ENCODE data around the gene MYLK. TPM values are rescaled to one million over a fixed set of nuclear protein-coding genes. Genes with fewer than 3 reads are reported as not detected.

Gene MYLK
- total and polyA plus RNA-seq, 9 of the 15 experiments (the other 6 are each of a cell fraction or from before 2014, with no cell fraction given) = 0.11 to 0.53 (median 0.18) TPM; not detected in 2

DNA sequence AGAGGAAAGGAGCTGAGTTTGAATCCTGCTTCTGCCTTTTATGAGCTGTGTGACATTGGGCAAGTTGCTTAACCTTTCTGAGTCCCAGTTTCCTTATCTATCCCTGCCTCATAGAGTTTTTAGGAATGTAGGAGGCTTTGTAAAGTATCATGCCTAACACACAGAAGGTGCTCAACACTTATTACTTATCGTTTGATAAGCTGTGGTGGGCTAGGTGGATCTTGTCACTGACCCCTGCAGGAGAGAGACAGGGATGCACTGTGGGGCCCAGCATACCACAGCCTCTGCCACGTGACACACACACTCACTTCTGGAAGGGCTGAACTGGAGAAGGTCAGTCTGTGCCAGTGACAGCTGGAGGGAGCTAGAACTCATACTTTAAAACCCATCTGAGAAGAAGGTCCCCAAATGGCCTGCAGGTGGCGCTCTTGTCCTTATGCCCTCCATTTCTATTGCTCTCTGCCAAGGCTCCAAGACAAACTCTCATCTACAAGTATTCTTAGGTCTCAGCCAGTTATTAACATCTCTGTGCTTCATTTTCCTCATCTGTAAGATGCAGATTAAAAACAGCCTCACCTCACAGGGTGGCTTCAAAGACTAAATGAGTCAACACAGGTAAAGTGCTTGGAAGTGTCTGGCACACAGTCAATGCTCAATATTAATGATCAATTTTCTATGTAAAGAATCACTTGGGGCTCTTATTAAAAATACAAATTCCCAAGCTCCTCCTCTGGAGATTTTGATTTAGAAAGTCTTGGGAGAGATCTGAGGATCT is 241.8 kb downstream of the MYLK start (continued):
- TF ChIP-seq, protein P1, sequence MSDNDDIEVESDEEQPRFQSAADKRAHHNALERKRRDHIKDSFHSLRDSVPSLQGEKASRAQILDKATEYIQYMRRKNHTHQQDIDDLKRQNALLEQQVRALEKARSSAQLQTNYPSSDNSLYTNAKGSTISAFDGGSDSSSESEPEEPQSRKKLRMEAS (CRISPR knock-in tag; IDR thresholded peaks at IDR 0.05) = peak; percentile 89
- TF ChIP-seq TFAP4 (CRISPR knock-in tag; IDR thresholded peaks at IDR 0.05; ENCODE audit: borderline replicate concordance) = peak; percentile 88
- no peak for TF ChIP-seq ZNF561 (CRISPR knock-in tag; conservative IDR thresholded peaks at IDR 0.05)
- TF ChIP-seq, protein P2, sequence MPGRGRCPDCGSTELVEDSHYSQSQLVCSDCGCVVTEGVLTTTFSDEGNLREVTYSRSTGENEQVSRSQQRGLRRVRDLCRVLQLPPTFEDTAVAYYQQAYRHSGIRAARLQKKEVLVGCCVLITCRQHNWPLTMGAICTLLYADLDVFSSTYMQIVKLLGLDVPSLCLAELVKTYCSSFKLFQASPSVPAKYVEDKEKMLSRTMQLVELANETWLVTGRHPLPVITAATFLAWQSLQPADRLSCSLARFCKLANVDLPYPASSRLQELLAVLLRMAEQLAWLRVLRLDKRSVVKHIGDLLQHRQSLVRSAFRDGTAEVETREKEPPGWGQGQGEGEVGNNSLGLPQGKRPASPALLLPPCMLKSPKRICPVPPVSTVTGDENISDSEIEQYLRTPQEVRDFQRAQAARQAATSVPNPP (IDR thresholded peaks at IDR 0.05; ENCODE audit: borderline replicate concordance, insufficient read depth, insufficient read length) = no peak
- TF ChIP-seq, protein P3, sequence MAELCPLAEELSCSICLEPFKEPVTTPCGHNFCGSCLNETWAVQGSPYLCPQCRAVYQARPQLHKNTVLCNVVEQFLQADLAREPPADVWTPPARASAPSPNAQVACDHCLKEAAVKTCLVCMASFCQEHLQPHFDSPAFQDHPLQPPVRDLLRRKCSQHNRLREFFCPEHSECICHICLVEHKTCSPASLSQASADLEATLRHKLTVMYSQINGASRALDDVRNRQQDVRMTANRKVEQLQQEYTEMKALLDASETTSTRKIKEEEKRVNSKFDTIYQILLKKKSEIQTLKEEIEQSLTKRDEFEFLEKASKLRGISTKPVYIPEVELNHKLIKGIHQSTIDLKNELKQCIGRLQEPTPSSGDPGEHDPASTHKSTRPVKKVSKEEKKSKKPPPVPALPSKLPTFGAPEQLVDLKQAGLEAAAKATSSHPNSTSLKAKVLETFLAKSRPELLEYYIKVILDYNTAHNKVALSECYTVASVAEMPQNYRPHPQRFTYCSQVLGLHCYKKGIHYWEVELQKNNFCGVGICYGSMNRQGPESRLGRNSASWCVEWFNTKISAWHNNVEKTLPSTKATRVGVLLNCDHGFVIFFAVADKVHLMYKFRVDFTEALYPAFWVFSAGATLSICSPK (IDR thresholded peaks at IDR 0.05; ENCODE audit: borderline replicate concordance) = no peak
- peak; percentile 35; the same call in 1 of the 2 replicates for TF ChIP-seq ADNP (tag; IDR thresholded peaks at IDR 0.05)
- TF ChIP-seq RFX1 (IDR thresholded peaks at IDR 0.05) = no peak
- TF ChIP-seq BHLHE40 (IDR thresholded peaks at IDR 0.05; ENCODE audit: low read length) = peak; percentile 77
- no peak for TF ChIP-seq ATF2 (CRISPR knock-in tag; IDR thresholded peaks at IDR 0.05)
- TF ChIP-seq FOXJ2 (tag; IDR thresholded peaks at IDR 0.05) = no peak
- TF ChIP-seq DMBX1 (CRISPR knock-in tag; IDR thresholded peaks at IDR 0.05; ENCODE audit: borderline replicate concordance) = no peak
- peak in 1 of 2 experiments; percentile 68; a peak in 2 of 4 replicates for TF ChIP-seq TRIM24 (IDR thresholded peaks at IDR 0.05)
- no peak for TF ChIP-seq GTF2A2 (tag; IDR thresholded peaks at IDR 0.05)
- TF ChIP-seq MITF (IDR thresholded peaks at IDR 0.05) = peak; percentile 56; the same call in 1 of the 2 replicates
- TF ChIP-seq, protein P4, sequence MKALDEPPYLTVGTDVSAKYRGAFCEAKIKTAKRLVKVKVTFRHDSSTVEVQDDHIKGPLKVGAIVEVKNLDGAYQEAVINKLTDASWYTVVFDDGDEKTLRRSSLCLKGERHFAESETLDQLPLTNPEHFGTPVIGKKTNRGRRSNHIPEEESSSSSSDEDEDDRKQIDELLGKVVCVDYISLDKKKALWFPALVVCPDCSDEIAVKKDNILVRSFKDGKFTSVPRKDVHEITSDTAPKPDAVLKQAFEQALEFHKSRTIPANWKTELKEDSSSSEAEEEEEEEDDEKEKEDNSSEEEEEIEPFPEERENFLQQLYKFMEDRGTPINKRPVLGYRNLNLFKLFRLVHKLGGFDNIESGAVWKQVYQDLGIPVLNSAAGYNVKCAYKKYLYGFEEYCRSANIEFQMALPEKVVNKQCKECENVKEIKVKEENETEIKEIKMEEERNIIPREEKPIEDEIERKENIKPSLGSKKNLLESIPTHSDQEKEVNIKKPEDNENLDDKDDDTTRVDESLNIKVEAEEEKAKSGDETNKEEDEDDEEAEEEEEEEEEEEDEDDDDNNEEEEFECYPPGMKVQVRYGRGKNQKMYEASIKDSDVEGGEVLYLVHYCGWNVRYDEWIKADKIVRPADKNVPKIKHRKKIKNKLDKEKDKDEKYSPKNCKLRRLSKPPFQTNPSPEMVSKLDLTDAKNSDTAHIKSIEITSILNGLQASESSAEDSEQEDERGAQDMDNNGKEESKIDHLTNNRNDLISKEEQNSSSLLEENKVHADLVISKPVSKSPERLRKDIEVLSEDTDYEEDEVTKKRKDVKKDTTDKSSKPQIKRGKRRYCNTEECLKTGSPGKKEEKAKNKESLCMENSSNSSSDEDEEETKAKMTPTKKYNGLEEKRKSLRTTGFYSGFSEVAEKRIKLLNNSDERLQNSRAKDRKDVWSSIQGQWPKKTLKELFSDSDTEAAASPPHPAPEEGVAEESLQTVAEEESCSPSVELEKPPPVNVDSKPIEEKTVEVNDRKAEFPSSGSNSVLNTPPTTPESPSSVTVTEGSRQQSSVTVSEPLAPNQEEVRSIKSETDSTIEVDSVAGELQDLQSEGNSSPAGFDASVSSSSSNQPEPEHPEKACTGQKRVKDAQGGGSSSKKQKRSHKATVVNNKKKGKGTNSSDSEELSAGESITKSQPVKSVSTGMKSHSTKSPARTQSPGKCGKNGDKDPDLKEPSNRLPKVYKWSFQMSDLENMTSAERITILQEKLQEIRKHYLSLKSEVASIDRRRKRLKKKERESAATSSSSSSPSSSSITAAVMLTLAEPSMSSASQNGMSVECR (CRISPR knock-in tag; IDR thresholded peaks at IDR 0.05) = no peak

Data from K562 (cell line).